Kidney (tissue), 14 donors: ENCODE measurements around the gene GALNT9. TPM values are rescaled to one million over a fixed set of nuclear protein-coding genes. Genes with fewer than 3 reads are reported as not detected.

Source experiments
- DNase-seq, 5 donors: peaks; one replicate each; pipeline ENCODE4 v3.0.0-alpha.2; 2013 to 2020
- FAIRE-seq: peaks from 2 replicates; lab custom pipeline; 2012; peaks lifted over from hg19 to GRCh38; lab: Jason Lieb, UNC
- H3K27ac ChIP-seq, 2 donors: one replicate each; pipeline ENCODE4 v1.7.0; 2013; ENCODE audit warnings: low read depth in 2 of 2, low read length in 2 of 2, inconsistent platforms in 1 of 2
- H3K27me3 ChIP-seq: one replicate; pipeline ENCODE4 v1.7.1; 2013; ENCODE audit warnings: low read length, inconsistent platforms; ENCODE audit not compliant: control insufficient read depth, insufficient read depth
- H3K36me3 ChIP-seq, 3 donors: one replicate each; pipeline versions ENCODE4 v1.7.0 to v1.7.1; 2013; ENCODE audit warnings: low read length in 3 of 3, control low read depth in 1 of 3, inconsistent platforms in 1 of 3; ENCODE audit not compliant: insufficient read depth in 3 of 3, control insufficient read depth in 2 of 3
- H3K4me1 ChIP-seq, 3 donors: one replicate each; pipeline versions ENCODE4 v1.7.0 to v1.7.1; 2013; ENCODE audit warnings: low read length in 3 of 3, inconsistent platforms in 1 of 3, low read depth in 1 of 3; ENCODE audit not compliant: control insufficient read depth in 2 of 3, insufficient read depth in 2 of 3
- H3K4me3 ChIP-seq, 3 donors: one replicate each; pipeline versions ENCODE4 v1.7.0 to v1.8.1; 2013; ENCODE audit warnings: low read length in 3 of 3, control low read depth in 1 of 3, inconsistent platforms in 1 of 3
- H3K9ac ChIP-seq, 3 donors: one replicate each; pipeline versions ENCODE4 v1.7.0 to v1.7.1; 2013; ENCODE audit warnings: low read length in 3 of 3, control low read depth in 1 of 3, inconsistent platforms in 1 of 3
- H3K9me3 ChIP-seq, 3 donors: one replicate each; pipeline versions ENCODE4 v1.7.0 to v1.7.1; 2013; ENCODE audit warnings: low read length in 3 of 3, control low read depth in 1 of 3, inconsistent platforms in 1 of 3; ENCODE audit not compliant: control insufficient read depth in 2 of 3, insufficient read depth in 1 of 3
- intact Hi-C: fragments of 100-400 bp; cut with DNase I; formaldehyde crosslinking; loops from one replicate; pipeline ENCODE4 v1.11.1; 2022
- polyA plus RNA-seq: library from polyadenylated mRNA; stranded (reverse); fragments of 350-450 nt; fragmentation: Illumina TruSeq; extraction: RNeasy Lipid Tissue Mini Kit (QIAGEN cat#74804); gene quantifications from one replicate; pipeline ENCODE4 v1.2.3, GENCODE V29; 2014; ENCODE audit warnings: low read depth, low replicate concordance; ENCODE audit not compliant: insufficient read depth
- total RNA-seq: library from RNA; stranded (reverse); fragmentation: NEBNext Ultra II Directional; extraction: Animal tissue kit (Norgen Biotek cat#: 25700); gene quantifications from one replicate; pipeline ENCODE4 v1.2.1, GENCODE V29; 2021
- TF ChIP-seq, protein P1 (sequence below): IDR thresholded peaks from 3 replicates; pipeline ENCODE4 v1.5.1; 2012; ENCODE audit warnings: mild to moderate bottlenecking, moderate library complexity, borderline replicate concordance; ENCODE audit not compliant: insufficient read depth; ENCODE audit errors: extremely low read depth
- donor health status: control.
- donor health status: control.
- donor health status: control.
- donor health status: control.
- donor health status: control.
- donor health status: DM: yes; HTN: yes; CAD: no.
- donor health status: Normal renal cell carcinoma (clear cell type).

The GALNT9 gene
- total and polyA plus RNA-seq, 2 donors from 2014 or later: 4.8 to 20.7 TPM

DNA sequence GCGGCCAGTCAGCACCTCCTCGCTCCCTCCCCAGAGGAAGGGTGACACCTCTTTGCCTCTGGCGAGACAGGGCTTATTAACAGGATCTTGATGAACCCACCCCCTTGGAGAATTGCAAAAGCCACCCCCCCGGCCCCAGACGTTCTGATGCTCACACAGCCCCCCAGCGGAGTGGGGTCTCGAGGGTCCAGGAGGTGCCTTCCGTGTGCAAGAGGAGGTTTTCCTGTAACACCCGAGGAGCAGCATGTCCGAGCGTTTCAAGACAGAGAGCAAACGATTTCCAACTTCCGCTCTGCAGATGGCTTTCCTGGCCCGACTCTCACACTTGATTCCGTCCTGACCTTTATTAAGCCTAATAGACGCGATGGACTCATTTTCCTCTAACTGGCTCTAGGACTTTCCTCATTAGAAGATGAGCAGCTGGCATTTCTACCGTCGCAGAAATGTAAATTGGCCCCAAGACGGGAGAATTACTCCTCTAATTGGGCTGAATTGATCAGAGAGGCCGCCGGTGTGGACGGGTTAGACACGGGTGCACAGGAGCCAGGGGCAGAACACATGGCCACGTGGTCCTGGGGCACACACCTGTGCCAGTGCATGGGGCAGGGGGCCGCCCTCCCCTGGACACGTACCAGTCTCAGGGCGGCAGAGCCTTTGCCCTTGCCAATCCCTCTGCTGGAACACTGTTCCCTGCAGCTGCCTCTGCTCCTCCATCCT is 100.8 kb downstream of the GALNT9 start:
- Histone ChIP-seq H3K36me3 (no peaks in the 10 kb centered on the region), H3K9me3 (peaks cover 0 to 2% (median 0%) of the 10 kb centered on the region in 3 donors), H3K4me1 (no peaks in the 10 kb centered on the region), H3K9ac (no peak overlapping the region), H3K4me3 (no peak overlapping the region), H3K27me3 (no peaks in the 10 kb centered on the region), H3K27ac (no peak overlapping the region)
- FAIRE-seq (no peak), DNase-seq (peak in 1 of 5 donors; percentile 68)
- TF ChIP-seq, protein P1, sequence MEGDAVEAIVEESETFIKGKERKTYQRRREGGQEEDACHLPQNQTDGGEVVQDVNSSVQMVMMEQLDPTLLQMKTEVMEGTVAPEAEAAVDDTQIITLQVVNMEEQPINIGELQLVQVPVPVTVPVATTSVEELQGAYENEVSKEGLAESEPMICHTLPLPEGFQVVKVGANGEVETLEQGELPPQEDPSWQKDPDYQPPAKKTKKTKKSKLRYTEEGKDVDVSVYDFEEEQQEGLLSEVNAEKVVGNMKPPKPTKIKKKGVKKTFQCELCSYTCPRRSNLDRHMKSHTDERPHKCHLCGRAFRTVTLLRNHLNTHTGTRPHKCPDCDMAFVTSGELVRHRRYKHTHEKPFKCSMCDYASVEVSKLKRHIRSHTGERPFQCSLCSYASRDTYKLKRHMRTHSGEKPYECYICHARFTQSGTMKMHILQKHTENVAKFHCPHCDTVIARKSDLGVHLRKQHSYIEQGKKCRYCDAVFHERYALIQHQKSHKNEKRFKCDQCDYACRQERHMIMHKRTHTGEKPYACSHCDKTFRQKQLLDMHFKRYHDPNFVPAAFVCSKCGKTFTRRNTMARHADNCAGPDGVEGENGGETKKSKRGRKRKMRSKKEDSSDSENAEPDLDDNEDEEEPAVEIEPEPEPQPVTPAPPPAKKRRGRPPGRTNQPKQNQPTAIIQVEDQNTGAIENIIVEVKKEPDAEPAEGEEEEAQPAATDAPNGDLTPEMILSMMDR: no peak
- intact Hi-C loops: no loop called here

DNA sequence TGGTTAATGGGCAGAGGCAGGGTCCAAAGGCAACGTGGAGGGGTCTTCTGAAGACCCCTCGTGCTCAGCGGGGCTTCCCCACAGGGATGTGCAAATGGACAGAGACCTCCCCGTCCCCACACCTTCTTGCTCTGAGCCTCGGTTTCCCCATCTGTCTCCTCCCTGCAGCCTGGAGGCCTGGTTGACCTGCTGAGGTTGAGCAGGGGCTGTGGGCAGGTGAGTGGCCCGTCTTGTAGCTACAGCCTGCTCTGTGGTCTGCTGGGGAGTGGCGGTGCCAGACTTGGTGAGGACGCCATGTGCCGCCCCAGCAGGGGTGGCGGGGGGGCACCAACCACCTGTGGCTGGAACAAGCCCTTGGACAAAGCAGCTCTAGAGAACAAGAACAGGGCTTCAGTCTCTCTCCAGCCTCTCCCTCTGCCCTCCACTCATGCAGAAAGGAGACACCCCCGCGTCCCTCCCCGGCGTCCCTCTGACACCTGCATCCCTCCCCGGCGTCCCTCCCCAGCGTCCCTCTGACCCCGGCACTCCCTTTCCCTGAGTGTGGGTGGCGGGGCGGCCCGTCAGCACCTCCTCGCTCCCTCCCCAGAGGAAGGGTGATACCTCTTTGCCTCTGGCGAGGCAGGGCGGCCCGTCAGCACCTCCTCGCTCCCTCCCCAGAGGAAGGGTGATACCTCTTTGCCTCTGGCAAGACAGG is 101.5 kb downstream of the GALNT9 start:
- no peaks in the 10 kb centered on the region for H3K36me3 ChIP-seq
- H3K27ac ChIP-seq: no peak overlapping the region
- peak; percentile 82 to 87 (median 83) for DNase-seq
- H3K4me1 ChIP-seq: no peaks in the 10 kb centered on the region
- H3K4me3 ChIP-seq: no peak overlapping the region
- TF ChIP-seq, protein P1: no peak
- no peaks in the 10 kb centered on the region for H3K27me3 ChIP-seq
- H3K9me3 ChIP-seq: peaks cover 0 to 2% (median 0%) of the 10 kb centered on the region in 3 donors
- no peak overlapping the region for H3K9ac ChIP-seq
- no peak for FAIRE-seq
- intact Hi-C loops: no loop called here

DNA sequence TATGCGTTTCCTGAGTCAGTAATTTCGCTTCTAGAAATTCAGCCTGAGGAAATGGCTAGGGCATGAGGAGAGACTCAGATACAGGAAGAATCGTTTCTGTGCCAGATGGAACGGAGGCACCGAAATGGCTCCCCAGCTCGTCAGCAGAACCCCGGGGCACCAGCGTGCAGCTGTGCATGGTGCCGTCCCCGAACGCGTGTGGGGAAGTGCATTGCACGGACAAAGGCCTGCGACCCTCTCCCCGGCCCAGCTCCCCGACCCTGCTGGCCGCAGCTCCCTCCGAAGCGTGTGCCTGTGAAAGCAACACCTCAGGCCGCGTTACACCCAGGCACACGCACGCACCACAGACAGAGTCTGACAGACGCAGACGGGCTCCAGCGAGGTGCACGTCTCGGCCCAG is 102.3 kb downstream of the GALNT9 start:
- DNase-seq (peak in 1 of 5 donors; percentile 40), FAIRE-seq (no peak)
- H3K27me3 ChIP-seq: no peaks in the 10 kb centered on the region
- H3K27ac ChIP-seq: no peak overlapping the region
- H3K4me1 ChIP-seq: peaks cover 0 to 3% (median 0%) of the 10 kb centered on the region in 3 donors
- TF ChIP-seq, protein P1: no peak
- intact Hi-C loops: no loop called here
- no peak overlapping the region for H3K4me3 ChIP-seq
- no peak overlapping the region for H3K9ac ChIP-seq
- peaks cover 0 to 2% (median 0%) of the 10 kb centered on the region in 3 donors for H3K9me3 ChIP-seq
- H3K36me3 ChIP-seq: no peaks in the 10 kb centered on the region
